SJSA1 (cell line): ENCODE measurements around the gene ATXN7. TPM values are rescaled to one million over a fixed set of nuclear protein-coding genes. Genes with fewer than 3 reads are reported as not detected.
A peak's percentile ranks its signal among the peaks of the same experiment; 100 is the strongest.

Experiments used
- DNase-seq, 2 experiments: peaks; one replicate each; pipeline ENCODE4 v3.0.0-alpha.2; 2015 to 2020; ENCODE audit warnings: low spot score in 2 of 2, low read depth in 1 of 2
- H3K27ac ChIP-seq: fragments of 250-450 bp; sonication (Bioruptor Pico); 2 replicates; pipeline ENCODE4 v1.5.1; 2020; ENCODE audit warnings: mild to moderate bottlenecking, moderate library complexity
- H3K27me3 ChIP-seq: fragments of 250-450 bp; sonication (Bioruptor Pico); replicated peaks from 2 replicates; pipeline ENCODE4 v1.5.1; 2020; ENCODE audit warnings: mild to moderate bottlenecking, moderate library complexity
- H3K36me3 ChIP-seq: fragments of 250-450 bp; sonication (Bioruptor Pico); 2 replicates; pipeline ENCODE4 v1.5.1; 2020; ENCODE audit warnings: mild to moderate bottlenecking
- H3K4me1 ChIP-seq: fragments of 250-450 bp; sonication (Bioruptor Pico); replicated peaks from 2 replicates; pipeline ENCODE4 v1.6.1; 2021; ENCODE audit warnings: mild to moderate bottlenecking
- H3K4me3 ChIP-seq: fragments of 250-450 bp; sonication (Bioruptor Pico); 2 replicates; pipeline ENCODE4 v1.5.1; 2020; ENCODE audit warnings: mild to moderate bottlenecking
- H3K9me3 ChIP-seq: fragments of 250-450 bp; sonication (Bioruptor Pico); replicated peaks from 2 replicates; pipeline ENCODE4 v1.5.1; 2020; ENCODE audit warnings: mild to moderate bottlenecking
- total RNA-seq: library from RNA; depleted of rRNA; stranded (reverse); fragments of >200 nt; shearing (Covaris generic); gene quantifications from 2 replicates; pipeline ENCODE4 v1.2.3, GENCODE V29; 2014

The ATXN7 gene
- total RNA-seq, 1 experiment from 2014 or later: 7.1 TPM

DNA sequence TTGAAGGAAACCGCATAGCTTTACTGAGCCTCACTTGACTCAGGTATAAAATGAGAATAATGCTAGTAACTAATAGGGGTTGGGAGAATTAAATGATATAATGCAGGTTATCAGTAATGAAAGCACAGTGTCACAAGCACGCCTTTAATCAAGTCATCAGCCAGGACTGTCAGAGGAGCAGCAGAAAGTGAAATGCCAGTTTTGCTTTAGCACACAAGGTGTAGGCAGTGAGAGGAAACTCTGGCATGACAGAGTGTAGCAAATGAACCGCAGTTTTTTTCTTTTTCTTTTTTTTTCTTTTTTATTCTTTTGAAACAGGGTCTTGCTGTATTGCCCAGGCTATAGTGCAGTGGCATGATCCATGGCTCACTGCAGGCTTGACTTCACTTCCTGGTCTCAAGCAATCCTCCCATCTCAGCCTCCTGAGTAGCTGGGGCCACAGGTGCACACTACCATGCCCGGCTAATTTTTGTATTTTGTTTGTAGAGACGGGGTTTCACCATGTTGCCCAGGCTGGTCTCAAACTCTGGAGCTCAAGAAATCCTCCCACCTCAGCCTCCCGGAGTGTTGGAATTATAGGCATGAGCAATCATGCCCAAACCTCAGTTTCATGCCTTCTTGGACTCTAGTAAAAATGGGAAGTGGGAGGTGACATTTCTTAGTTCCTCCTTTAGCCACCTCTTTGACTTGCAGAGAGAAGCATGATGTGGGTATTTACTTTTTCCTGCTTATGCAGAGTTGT lies 58.2 kb downstream of the ATXN7 start:
- Histone ChIP-seq H3K4me3 (no peak overlapping the region), H3K9me3 (no peaks in the 10 kb centered on the region), H3K27ac (no peak overlapping the region), H3K4me1 (peaks cover 11% of the 10 kb centered on the region), H3K27me3 (no peaks in the 10 kb centered on the region), H3K36me3 (peaks cover 86% of the 10 kb centered on the region)
- DNase-seq: no peak

DNA sequence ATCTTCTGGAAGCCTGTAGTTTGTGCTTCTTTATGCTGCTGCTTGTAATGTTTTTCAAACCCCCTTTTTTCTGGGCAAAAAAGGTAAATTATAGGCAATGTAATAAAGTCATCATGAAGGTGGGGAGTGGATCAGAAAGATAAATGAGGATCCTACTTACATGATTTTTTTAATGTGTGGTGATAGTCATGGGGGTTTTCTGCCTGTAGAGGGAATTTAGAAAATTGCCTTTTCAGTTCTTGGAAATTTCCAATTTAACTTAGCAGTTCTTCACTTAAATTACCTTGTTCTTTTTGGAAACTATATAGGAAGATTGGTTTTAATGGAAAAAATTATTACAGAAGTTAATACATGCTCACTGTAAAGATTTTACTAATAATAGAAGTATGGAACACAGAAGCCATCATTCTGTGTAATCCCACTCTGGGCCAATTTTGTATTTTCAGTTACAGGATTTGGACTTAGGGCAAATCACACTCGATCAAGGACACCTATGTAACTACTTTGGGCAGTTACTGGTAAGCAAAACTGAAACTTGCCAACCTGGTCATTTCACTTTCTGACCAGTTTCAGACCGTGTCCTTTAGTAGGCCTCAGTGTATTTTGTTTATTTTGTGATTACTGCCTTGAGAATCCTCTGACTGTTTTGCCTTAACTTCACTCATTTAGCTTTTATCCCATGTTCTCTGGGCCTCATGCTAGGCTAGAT lies 59.0 kb downstream of the ATXN7 start:
- no peak overlapping the region for H3K27ac ChIP-seq
- H3K4me3 ChIP-seq: no peak overlapping the region
- H3K4me1 ChIP-seq: peaks cover 9% of the 10 kb centered on the region
- H3K27me3 ChIP-seq: no peaks in the 10 kb centered on the region
- H3K36me3 ChIP-seq: peaks cover 80% of the 10 kb centered on the region
- DNase-seq: no peak
- no peaks in the 10 kb centered on the region for H3K9me3 ChIP-seq

DNA sequence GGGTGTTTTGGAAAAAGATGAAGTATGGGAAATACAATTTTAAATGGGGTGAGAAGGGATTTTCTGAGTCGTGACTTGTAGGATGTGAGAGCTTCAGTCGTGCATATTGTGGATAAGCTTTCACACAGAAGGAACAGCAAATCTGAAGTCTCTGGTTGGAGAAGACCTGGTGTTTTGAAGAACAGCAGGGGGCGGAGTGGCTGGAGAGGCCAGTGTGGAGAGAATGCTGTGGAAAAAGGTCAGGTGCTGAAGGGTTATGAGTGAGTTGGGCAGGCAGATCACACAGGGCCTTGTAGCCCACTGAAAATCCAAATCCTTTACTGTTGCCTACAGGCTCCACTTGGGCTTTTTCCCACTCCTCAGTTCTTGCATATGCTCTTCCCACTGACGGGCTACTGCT lies 62.6 kb downstream of the ATXN7 start:
- H3K4me3 ChIP-seq: no peak overlapping the region
- H3K9me3 ChIP-seq: no peaks in the 10 kb centered on the region
- no peak overlapping the region for H3K27ac ChIP-seq
- H3K27me3 ChIP-seq: no peaks in the 10 kb centered on the region
- peaks cover 58% of the 10 kb centered on the region for H3K36me3 ChIP-seq
- no peaks in the 10 kb centered on the region for H3K4me1 ChIP-seq
- DNase-seq: no peak

DNA sequence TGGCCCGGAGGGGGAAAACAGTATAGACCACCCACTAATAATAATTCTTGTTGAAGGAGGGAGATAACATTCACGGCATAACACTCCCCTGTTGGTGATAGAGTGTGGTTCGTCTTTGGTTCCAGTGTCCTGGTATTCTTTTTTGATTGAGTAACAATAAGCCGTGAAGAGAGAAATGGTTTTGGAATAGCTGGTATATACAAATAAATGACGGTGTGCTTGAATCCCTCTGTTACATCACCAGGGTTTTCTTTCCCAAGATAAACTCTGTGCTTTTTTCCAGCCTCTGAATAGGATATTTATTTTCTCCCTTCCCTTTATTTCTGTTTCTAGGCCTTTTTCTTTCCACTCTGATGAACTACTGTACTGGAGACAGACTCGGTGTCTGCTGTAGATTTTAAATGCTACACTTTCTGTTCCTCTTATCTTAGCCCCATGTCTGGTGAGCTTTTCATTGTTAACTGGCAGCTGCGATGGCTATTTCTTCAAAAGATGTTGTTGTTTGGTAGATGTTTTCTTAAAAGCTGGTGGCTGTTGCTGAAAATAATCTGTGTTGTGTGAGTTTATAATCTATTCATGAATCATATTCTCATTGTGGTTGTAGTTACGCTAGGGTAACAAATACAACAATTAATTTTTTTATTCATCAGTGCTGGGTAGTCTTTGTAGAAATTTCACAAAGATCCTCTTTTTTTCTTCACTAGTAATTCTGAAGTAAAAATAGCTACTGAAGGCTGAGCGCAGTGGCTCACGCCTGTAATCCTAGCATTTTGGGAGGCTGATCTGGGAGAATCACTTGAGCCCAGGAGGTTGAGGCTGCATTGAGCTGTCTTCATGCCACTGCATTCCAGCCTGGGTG lies 64.0 kb downstream of the ATXN7 start:
- Histone ChIP-seq H3K36me3 (peaks cover 47% of the 10 kb centered on the region), H3K9me3 (no peaks in the 10 kb centered on the region), H3K27ac (no peak overlapping the region), H3K4me3 (no peak overlapping the region), H3K4me1 (no peaks in the 10 kb centered on the region), H3K27me3 (no peaks in the 10 kb centered on the region)
- no peak for DNase-seq

DNA sequence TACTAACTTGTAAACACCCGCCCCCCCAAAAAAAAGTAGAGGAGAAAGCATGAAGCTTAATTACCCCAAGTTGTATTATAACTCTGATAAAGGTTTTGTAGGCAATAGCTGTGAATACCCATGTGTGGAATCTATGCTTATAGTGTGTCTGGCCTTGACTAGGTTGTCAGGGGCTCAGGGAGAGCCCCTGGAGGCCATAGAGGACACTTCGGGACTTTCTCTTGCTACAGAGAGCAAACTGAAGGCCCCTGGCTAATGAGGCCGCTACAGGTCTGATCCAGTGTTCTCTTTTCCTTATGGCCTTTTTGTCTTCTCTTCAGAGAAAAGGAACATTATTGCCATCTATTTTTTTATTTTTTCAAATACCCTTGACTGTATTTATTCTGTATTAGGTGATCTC lies 67.6 kb downstream of the ATXN7 start:
- Histone ChIP-seq H3K9me3 (no peaks in the 10 kb centered on the region), H3K36me3 (peaks cover 26% of the 10 kb centered on the region)

DNA sequence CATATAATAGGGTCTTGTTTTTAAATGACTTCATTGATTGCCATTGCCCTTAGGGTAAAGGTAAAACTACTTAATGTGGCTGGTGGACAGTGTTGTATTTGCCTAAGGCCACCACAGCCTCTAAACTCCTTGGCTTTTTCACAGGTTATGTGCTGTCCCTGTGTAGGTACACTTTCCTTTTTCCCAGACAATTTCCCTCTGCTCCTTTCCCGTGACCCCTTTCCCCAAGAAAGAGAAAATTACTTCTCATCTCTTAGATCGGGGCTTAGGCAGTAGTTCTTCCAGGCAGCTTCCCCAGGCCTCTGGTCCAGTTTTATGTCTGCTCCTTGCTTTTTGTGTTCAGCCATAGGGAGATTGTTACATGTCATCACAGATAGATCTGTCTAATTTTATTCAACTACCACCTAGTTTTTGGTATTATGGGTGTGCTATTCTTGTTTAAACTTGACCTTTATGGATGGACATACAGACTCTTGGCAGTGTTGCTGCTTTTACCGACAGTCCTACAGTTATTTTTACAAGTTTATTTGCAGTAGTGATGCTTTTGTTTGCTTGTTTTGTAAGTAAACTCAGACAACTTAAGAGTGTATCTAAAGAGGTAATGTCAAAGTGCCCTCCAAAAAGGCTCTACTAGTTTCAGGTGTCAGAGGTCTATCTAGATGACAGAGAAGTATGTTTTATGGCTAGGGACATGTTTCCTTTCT lies 69.0 kb downstream of the ATXN7 start:
- H3K27ac ChIP-seq: no peak overlapping the region
- no peak overlapping the region for H3K4me3 ChIP-seq

More for the DNA sequence above, 67.6 kb downstream of the ATXN7 start:
- Histone ChIP-seq H3K4me3 (no peak overlapping the region), H3K27me3 (no peaks in the 10 kb centered on the region), H3K27ac (no peak overlapping the region), H3K4me1 (peaks cover 9% of the 10 kb centered on the region)
- DNase-seq: no peak

DNA sequence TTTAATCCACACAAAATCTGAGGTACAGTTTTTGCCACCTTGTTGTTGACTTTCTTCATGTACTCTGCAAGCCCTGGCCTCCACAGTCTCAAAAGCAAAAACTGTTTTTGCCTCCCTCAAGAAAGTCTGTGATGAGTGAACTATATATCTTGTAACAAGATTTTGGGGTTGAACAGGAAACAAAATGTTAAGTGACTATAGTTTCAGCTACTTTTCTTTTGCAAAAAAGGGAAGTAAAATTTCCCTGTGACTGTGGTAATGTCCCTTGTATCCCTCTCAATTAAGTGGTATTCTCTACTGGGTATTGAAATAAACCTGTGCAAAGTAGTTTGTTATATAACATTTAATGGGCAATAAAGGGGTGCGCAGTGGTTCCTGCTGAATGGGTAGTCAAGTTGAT lies 69.8 kb downstream of the ATXN7 start:
- Histone ChIP-seq H3K4me3 (no peak overlapping the region), H3K9me3 (no peaks in the 10 kb centered on the region), H3K27me3 (no peaks in the 10 kb centered on the region), H3K36me3 (peaks cover 27% of the 10 kb centered on the region), H3K4me1 (peaks cover 9% of the 10 kb centered on the region), H3K27ac (no peak overlapping the region)
- DNase-seq: no peak

More for the DNA sequence above, 69.0 kb downstream of the ATXN7 start:
- Histone ChIP-seq H3K4me1 (peaks cover 9% of the 10 kb centered on the region), H3K36me3 (peaks cover 27% of the 10 kb centered on the region), H3K9me3 (no peaks in the 10 kb centered on the region), H3K27me3 (no peaks in the 10 kb centered on the region)
- DNase-seq: no peak

DNA sequence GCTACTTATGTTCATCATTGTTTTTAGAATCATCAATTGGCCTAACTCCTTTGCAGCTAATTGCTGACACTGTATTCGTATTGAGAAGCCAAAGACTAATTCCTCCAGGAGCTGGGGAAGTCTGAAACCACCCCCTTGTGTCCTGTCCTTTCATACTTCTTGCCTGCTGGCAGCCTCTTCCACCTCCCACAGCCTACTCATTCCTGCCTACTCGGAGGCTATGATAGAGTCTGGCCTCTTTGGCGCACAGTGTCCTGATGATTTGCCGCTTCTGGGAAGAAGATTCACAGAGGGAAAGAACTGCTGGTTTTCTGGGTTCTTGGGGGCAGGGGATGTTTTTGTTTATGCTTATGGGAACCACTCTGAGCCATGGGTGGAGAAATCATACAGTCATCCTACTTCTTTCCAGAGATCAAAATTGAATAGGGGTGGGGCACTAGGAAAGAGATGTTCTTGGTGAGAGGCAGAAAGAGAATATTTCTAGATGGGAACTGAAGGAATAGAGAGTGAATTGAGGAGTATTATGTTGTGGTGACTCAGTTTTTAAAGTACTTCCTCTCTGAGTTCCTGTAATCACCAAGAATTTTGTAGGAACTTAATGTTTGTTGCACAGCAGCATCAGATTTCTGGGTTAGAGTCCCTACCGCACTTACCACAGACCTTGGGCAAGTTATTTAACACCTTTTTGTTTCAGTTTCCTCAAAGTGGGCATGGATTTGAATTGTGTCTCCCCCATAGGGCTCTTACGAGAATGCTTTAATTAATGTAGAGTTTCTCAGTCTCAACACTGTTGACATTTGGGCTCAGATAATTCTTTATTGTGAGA lies 70.6 kb downstream of the ATXN7 start:
- no peaks in the 10 kb centered on the region for H3K9me3 ChIP-seq
- H3K27me3 ChIP-seq: no peaks in the 10 kb centered on the region
- peaks cover 10% of the 10 kb centered on the region for H3K4me1 ChIP-seq
- no peak overlapping the region for H3K4me3 ChIP-seq
- DNase-seq: no peak
- peaks cover 27% of the 10 kb centered on the region for H3K36me3 ChIP-seq
- H3K27ac ChIP-seq: no peak overlapping the region

DNA sequence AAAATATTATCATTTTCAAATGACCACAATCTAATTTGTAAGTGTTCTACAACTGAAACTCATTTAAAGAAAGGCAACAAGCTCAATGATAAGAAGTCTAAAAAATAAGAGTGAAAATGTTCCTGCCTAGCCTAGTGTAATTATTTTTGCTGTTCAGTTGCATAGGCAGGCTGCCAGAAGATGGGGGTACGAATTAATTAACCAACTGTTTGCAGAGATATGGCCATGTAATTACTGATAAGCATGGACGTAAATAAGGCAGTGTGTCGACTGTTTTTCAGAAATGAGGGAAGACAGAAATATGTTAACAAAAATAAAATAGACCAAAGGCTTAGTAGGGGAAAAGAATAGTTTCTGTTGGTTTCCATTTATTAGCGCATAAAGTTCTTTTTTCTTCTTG lies 73.3 kb downstream of the ATXN7 start:
- H3K4me3 ChIP-seq: no peak overlapping the region
- no peaks in the 10 kb centered on the region for H3K27me3 ChIP-seq
- peaks cover 26% of the 10 kb centered on the region for H3K4me1 ChIP-seq
- no peak for DNase-seq
- H3K36me3 ChIP-seq: peaks cover 29% of the 10 kb centered on the region
- no peak overlapping the region for H3K27ac ChIP-seq
- no peaks in the 10 kb centered on the region for H3K9me3 ChIP-seq

DNA sequence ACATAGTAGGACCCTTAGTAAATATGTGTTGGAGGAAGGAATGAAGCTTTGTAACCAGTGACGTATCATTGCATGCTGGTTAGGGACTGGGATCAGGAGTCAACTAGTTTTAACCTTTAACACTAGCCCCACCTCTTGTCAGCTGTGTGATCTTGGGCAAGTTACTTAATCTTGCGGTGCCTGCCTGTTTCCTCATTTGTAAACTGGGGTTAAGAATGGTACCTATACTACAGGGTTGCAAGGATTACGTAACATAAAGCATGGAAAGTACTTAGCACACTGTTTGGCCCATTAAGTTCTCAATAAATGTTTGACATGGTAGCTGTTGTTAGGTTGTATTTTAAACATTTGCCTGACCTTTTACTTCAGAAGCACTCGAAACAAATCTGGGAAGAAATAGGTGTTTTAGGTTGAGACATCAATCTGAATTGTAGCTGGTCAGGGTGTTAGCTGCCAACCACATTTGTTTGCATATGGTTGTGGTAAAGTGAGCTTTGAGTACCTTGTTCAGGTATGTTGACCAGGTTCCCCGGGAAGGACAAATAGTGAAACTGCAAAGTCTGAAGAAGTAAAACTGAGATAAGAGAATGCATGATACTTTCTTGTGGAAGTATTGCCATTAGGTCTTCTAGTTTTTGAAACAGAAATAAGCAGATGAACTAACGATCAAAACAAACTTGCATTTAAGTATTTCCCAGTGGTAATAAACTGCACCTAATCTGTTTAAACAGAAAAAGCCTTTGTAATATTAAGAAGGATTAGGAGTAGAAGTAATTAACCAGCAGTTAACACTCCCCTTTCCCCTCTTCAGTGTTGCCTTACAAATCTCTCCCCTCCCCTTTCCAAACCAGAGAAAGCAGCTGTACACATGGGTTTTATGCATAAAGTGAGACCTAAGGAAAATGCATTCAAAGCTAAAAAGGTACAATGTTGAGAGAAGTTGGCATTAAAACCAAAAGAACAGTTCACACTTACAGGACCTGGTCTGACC lies 74.3 kb downstream of the ATXN7 start:
- DNase-seq: no peak

DNA sequence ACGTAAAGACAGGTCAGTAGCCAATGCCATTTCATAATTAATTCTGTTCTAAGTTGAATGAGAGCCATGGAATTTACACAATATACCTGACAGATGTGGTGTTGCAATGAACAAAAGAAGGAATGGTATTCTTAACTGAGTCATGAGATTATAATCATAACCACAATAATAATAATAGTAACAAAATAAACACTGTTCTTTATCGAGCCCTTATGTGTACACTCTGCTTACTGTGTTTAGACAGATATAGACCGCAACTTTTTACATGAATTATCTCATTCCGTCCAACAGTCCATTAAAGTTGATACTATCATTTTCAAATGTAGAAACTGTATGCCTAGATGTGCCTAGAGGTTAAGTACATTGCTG lies 76.7 kb downstream of the ATXN7 start:
- H3K4me1 ChIP-seq: peaks cover 17% of the 10 kb centered on the region
- no peaks in the 10 kb centered on the region for H3K27me3 ChIP-seq
- H3K4me3 ChIP-seq: no peak overlapping the region
- peaks cover 29% of the 10 kb centered on the region for H3K36me3 ChIP-seq
- H3K27ac ChIP-seq: no peak overlapping the region
- peak in 1 of 2 experiments; percentile 47 for DNase-seq
- no peaks in the 10 kb centered on the region for H3K9me3 ChIP-seq

More for the DNA sequence above, 74.3 kb downstream of the ATXN7 start:
- Histone ChIP-seq H3K27ac (no peak overlapping the region), H3K36me3 (peaks cover 29% of the 10 kb centered on the region), H3K4me1 (peaks cover 26% of the 10 kb centered on the region), H3K4me3 (no peak overlapping the region), H3K27me3 (no peaks in the 10 kb centered on the region), H3K9me3 (no peaks in the 10 kb centered on the region)

DNA sequence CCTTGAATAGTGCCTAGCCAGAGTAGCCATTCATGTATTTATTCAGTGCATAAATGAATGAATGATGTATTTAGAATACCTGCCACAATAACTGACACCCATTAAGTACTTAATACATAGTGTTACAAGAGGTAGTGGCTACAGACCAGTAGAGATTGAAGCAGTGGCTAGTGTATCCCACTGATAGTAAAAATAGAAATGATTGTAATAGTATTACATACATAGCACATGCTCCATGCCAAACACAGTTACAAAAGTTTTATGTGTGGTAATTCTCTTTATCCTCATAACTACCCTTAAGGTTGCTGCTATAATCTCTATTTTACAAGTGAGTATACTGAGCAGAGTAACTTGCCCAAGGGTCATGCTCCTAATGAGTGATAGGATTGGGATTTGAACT lies 78.9 kb downstream of the ATXN7 start:
- Histone ChIP-seq H3K4me1 (peaks cover 17% of the 10 kb centered on the region), H3K4me3 (no peak overlapping the region), H3K9me3 (no peaks in the 10 kb centered on the region), H3K36me3 (peaks cover 11% of the 10 kb centered on the region; the same call in 1 of the 2 replicates), H3K27me3 (no peaks in the 10 kb centered on the region), H3K27ac (no peak overlapping the region)
- no peak for DNase-seq
